GM23338 (cell line): ENCODE data around the gene NBAS. TPM values are rescaled to one million over a fixed set of nuclear protein-coding genes. Genes with fewer than 3 reads are reported as not detected.

ENCODE experiments used
- ATAC-seq: fragments of 200-7000 bp; cut with Tn5 transposase; 3 replicates; pipeline ENCODE4 v1.9.1; 2020
- DNase-seq: peaks from one replicate; pipeline ENCODE4 v3.0.0-alpha.2; 2015; ENCODE audit warnings: low spot score
- H2AFZ ChIP-seq: fragments of 200-600 bp; sonication (generic); 2 replicates; pipeline ENCODE4 v1.8.0; 2016; ENCODE audit warnings: antibody characterized with exemption, mild to moderate bottlenecking, moderate library complexity
- H3F3A ChIP-seq: fragments of 200-600 bp; sonication (generic); replicated peaks from 2 replicates; pipeline ENCODE4 v1.8.0; 2017; ENCODE audit warnings: antibody characterized with exemption, mixed run types, low read depth
- H3K27ac ChIP-seq: fragments of 200-600 bp; sonication (generic); 2 replicates; pipeline ENCODE4 v1.6.1; 2016; ENCODE audit warnings: low read depth
- H3K27me3 ChIP-seq: fragments of 200-600 bp; sonication (generic); 2 replicates; pipeline ENCODE4 v1.8.0; 2016; ENCODE audit warnings: mild to moderate bottlenecking, mixed run types, moderate library complexity; ENCODE audit not compliant: insufficient read depth
- H3K36me3 ChIP-seq: fragments of 200-600 bp; sonication (generic); 2 replicates; pipeline ENCODE4 v1.8.0; 2016; ENCODE audit warnings: mild to moderate bottlenecking; ENCODE audit not compliant: insufficient read depth
- H3K4me1 ChIP-seq: fragments of 200-600 bp; sonication (generic); 2 replicates; pipeline ENCODE4 v1.8.0; 2016; ENCODE audit warnings: mild to moderate bottlenecking, moderate library complexity; ENCODE audit not compliant: insufficient read depth
- H3K4me2 ChIP-seq: fragments of 200-600 bp; sonication (generic); 2 replicates; pipeline ENCODE4 v1.7.1; 2017; ENCODE audit warnings: mixed run types
- H3K4me3 ChIP-seq: fragments of 200-600 bp; sonication (generic); 2 replicates; pipeline ENCODE4 v1.6.1; 2016; ENCODE audit warnings: mixed run types
- H3K79me2 ChIP-seq: fragments of 200-600 bp; sonication (generic); replicated peaks from 2 replicates; pipeline ENCODE4 v1.8.0; 2017; ENCODE audit warnings: mild to moderate bottlenecking; ENCODE audit not compliant: insufficient read depth
- H3K9me2 ChIP-seq: fragments of 200-600 bp; sonication (generic); 2 replicates; pipeline ENCODE4 v1.8.0; 2017; ENCODE audit not compliant: insufficient read depth
- H4K20me1 ChIP-seq: fragments of 200-600 bp; sonication (generic); replicated peaks from 2 replicates; pipeline ENCODE4 v1.8.0; 2017; ENCODE audit warnings: mild to moderate bottlenecking; ENCODE audit not compliant: insufficient read depth
- H3K27ac Mint-ChIP-seq: 2 replicates; pipeline ENCODE4 v1.8.0; 2020; ENCODE audit warnings: inconsistent platforms, mild to moderate bottlenecking, moderate library complexity, mixed read lengths
- H3K27me3 Mint-ChIP-seq: 3 replicates; pipeline ENCODE4 v1.8.0; 2022; ENCODE audit warnings: low read depth, mild to moderate bottlenecking, moderate library complexity, mixed read lengths, inconsistent platforms; ENCODE audit not compliant: insufficient read depth, poor library complexity
- H3K36me3 Mint-ChIP-seq: 3 replicates; pipeline ENCODE4 v1.8.0; 2021; ENCODE audit warnings: low read depth, mild to moderate bottlenecking, inconsistent platforms, moderate library complexity, mixed read lengths
- H3K4me1 Mint-ChIP-seq: 3 replicates; pipeline ENCODE4 v1.8.0; 2020; ENCODE audit warnings: mild to moderate bottlenecking, inconsistent platforms, mixed read lengths
- H3K4me3 Mint-ChIP-seq: 3 replicates; pipeline ENCODE4 v1.8.0; 2021; ENCODE audit warnings: moderate library complexity, mild to moderate bottlenecking, inconsistent platforms, mixed read lengths
- H3K9me3 Mint-ChIP-seq: 3 replicates; pipeline ENCODE4 v1.8.0; 2020; ENCODE audit warnings: moderate library complexity, mild to moderate bottlenecking, inconsistent platforms, mixed read lengths
- EZH2 ChIP-seq: fragments of 200-600 bp; sonication (generic); IDR thresholded peaks from one replicate; pipeline ENCODE4 v1.8.0; 2017; ENCODE audit warnings: antibody characterized with exemption, mild to moderate bottlenecking, low read depth; ENCODE audit not compliant: unreplicated experiment
- JUNB ChIP-seq: IDR thresholded peaks from one replicate; pipeline ENCODE4 v1.6.1; 2016; ENCODE audit warnings: antibody characterized with exemption; ENCODE audit not compliant: unreplicated experiment
- NANOG ChIP-seq: IDR thresholded peaks from 2 replicates; pipeline ENCODE4 v1.6.1; 2016; ENCODE audit warnings: antibody characterized with exemption, borderline replicate concordance
- polyA plus RNA-seq: library from polyadenylated mRNA; unstranded; fragments of >200 nt; fragmentation: Nextera tagmentation; extraction: Ambion mirVana; gene quantifications from 2 replicates; pipeline ENCODE4 v1.2.1, GENCODE V29; 2016
- total RNA-seq: library from RNA; depleted of rRNA; stranded (reverse); fragments of >200 nt; shearing (Covaris generic); gene quantifications from 2 replicates; pipeline ENCODE4 v1.2.3, GENCODE V29; 2014
- TF ChIP-seq, protein P1 (sequence below): fragments of 250-450 bp; sonication (Bioruptor Pico); IDR thresholded peaks from 2 replicates; pipeline ENCODE4 v1.5.0; 2020; ENCODE audit warnings: mild to moderate bottlenecking, moderate library complexity
- TF ChIP-seq, protein P2 (sequence below), 2 experiments: fragments of 200-600 bp in 1 of 2; sonication (generic) in 1 of 2; conservative IDR thresholded peaks; 2 replicates each; pipeline versions ENCODE4 v1.5.1 to v1.6.1; 2016 to 2017; ENCODE audit warnings: antibody characterized with exemption in 2 of 2, low read depth in 2 of 2, mild to moderate bottlenecking in 2 of 2, moderate library complexity in 1 of 2

The NBAS gene
- total and polyA plus RNA-seq, 2 experiments from 2014 or later = 24.8 to 38.9 TPM

DNA sequence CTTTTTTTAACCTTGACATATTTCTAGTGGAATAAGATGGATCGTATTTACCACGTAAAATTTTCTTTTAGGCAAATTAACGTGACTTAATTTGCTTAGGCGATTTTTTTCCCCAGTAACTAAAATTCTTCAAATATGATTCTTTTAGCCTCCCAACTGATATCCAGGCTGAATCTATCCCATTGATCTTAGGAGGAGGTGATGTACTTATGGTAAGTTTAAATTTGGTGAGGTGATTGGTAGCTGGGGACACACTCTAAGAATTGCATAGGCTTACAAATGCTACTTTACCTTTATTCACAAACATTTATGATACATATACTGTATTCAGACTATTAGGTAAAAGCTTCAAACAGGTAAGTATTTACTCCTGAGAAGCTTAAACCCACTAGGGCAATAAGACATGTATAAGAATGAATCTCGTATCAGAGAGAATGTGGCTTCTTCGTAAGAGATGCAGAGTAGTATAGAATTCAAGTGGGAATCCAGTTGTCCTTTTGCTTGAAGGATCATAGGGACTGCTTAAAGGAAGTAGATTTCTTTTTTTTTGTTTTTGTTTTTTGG lies 34.3 kb upstream of the NBAS start:
- H3K27ac Mint-ChIP-seq = no peak overlapping the region
- ATAC-seq (no peak), DNase-seq (no peak)
- H3K9me3 Mint-ChIP-seq = no peaks in the 10 kb centered on the region; the same call in 2 of the 3 replicates
- Histone ChIP-seq H3F3A (no peaks in the 10 kb centered on the region), H3K4me1 (peaks cover 11% of the 10 kb centered on the region), H3K27me3 (no peaks in the 10 kb centered on the region), H3K27ac (no peak overlapping the region), H3K4me3 (no peak overlapping the region), H3K79me2 (peaks cover 40% of the 10 kb centered on the region), H3K36me3 (peaks cover 53% of the 10 kb centered on the region), H3K4me2 (no peak overlapping the region), H2AFZ (no peak overlapping the region), H4K20me1 (peaks cover 16% of the 10 kb centered on the region), H3K9me2 (no peaks in the 10 kb centered on the region)
- peaks cover 14% of the 10 kb centered on the region for H3K4me1 Mint-ChIP-seq
- peaks cover 47% of the 10 kb centered on the region for H3K36me3 Mint-ChIP-seq
- H3K27me3 Mint-ChIP-seq = no peaks in the 10 kb centered on the region
- TF ChIP-seq JUNB = no peak
- TF ChIP-seq, protein P1, sequence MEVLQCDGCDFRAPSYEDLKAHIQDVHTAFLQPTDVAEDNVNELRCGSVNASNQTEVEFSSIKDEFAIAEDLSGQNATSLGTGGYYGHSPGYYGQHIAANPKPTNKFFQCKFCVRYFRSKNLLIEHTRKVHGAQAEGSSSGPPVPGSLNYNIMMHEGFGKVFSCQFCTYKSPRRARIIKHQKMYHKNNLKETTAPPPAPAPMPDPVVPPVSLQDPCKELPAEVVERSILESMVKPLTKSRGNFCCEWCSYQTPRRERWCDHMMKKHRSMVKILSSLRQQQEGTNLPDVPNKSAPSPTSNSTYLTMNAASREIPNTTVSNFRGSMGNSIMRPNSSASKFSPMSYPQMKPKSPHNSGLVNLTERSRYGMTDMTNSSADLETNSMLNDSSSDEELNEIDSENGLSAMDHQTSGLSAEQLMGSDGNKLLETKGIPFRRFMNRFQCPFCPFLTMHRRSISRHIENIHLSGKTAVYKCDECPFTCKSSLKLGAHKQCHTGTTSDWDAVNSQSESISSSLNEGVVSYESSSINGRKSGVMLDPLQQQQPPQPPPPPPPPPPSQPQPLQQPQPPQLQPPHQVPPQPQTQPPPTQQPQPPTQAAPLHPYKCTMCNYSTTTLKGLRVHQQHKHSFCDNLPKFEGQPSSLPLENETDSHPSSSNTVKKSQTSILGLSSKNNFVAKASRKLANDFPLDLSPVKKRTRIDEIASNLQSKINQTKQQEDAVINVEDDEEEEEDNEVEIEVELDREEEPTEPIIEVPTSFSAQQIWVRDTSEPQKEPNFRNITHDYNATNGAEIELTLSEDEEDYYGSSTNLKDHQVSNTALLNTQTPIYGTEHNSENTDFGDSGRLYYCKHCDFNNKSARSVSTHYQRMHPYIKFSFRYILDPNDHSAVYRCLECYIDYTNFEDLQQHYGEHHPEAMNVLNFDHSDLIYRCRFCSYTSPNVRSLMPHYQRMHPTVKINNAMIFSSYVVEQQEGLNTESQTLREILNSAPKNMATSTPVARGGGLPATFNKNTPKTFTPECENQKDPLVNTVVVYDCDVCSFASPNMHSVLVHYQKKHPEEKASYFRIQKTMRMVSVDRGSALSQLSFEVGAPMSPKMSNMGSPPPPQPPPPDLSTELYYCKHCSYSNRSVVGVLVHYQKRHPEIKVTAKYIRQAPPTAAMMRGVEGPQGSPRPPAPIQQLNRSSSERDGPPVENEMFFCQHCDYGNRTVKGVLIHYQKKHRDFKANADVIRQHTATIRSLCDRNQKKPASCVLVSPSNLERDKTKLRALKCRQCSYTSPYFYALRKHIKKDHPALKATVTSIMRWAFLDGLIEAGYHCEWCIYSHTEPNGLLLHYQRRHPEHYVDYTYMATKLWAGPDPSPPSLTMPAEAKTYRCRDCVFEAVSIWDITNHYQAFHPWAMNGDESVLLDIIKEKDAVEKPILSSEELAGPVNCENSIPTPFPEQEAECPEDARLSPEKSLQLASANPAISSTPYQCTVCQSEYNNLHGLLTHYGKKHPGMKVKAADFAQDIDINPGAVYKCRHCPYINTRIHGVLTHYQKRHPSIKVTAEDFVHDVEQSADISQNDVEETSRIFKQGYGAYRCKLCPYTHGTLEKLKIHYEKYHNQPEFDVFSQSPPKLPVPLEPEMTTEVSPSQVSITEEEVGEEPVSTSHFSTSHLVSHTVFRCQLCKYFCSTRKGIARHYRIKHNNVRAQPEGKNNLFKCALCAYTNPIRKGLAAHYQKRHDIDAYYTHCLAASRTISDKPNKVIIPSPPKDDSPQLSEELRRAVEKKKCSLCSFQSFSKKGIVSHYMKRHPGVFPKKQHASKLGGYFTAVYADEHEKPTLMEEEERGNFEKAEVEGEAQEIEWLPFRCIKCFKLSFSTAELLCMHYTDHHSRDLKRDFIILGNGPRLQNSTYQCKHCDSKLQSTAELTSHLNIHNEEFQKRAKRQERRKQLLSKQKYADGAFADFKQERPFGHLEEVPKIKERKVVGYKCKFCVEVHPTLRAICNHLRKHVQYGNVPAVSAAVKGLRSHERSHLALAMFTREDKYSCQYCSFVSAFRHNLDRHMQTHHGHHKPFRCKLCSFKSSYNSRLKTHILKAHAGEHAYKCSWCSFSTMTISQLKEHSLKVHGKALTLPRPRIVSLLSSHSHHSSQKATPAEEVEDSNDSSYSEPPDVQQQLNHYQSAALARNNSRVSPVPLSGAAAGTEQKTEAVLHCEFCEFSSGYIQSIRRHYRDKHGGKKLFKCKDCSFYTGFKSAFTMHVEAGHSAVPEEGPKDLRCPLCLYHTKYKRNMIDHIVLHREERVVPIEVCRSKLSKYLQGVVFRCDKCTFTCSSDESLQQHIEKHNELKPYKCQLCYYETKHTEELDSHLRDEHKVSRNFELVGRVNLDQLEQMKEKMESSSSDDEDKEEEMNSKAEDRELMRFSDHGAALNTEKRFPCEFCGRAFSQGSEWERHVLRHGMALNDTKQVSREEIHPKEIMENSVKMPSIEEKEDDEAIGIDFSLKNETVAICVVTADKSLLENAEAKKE (CRISPR knock-in tag) = no peak
- TF ChIP-seq NANOG = no peak
- no peak for TF ChIP-seq EZH2
- TF ChIP-seq, protein P2, sequence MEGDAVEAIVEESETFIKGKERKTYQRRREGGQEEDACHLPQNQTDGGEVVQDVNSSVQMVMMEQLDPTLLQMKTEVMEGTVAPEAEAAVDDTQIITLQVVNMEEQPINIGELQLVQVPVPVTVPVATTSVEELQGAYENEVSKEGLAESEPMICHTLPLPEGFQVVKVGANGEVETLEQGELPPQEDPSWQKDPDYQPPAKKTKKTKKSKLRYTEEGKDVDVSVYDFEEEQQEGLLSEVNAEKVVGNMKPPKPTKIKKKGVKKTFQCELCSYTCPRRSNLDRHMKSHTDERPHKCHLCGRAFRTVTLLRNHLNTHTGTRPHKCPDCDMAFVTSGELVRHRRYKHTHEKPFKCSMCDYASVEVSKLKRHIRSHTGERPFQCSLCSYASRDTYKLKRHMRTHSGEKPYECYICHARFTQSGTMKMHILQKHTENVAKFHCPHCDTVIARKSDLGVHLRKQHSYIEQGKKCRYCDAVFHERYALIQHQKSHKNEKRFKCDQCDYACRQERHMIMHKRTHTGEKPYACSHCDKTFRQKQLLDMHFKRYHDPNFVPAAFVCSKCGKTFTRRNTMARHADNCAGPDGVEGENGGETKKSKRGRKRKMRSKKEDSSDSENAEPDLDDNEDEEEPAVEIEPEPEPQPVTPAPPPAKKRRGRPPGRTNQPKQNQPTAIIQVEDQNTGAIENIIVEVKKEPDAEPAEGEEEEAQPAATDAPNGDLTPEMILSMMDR (conservative IDR thresholded peaks at IDR 0.05; ENCODE audit: low read depth in 2 of 2) = no peak
- no peak overlapping the region for H3K4me3 Mint-ChIP-seq
